ENCODE data around the gene LPO.

DNA sequence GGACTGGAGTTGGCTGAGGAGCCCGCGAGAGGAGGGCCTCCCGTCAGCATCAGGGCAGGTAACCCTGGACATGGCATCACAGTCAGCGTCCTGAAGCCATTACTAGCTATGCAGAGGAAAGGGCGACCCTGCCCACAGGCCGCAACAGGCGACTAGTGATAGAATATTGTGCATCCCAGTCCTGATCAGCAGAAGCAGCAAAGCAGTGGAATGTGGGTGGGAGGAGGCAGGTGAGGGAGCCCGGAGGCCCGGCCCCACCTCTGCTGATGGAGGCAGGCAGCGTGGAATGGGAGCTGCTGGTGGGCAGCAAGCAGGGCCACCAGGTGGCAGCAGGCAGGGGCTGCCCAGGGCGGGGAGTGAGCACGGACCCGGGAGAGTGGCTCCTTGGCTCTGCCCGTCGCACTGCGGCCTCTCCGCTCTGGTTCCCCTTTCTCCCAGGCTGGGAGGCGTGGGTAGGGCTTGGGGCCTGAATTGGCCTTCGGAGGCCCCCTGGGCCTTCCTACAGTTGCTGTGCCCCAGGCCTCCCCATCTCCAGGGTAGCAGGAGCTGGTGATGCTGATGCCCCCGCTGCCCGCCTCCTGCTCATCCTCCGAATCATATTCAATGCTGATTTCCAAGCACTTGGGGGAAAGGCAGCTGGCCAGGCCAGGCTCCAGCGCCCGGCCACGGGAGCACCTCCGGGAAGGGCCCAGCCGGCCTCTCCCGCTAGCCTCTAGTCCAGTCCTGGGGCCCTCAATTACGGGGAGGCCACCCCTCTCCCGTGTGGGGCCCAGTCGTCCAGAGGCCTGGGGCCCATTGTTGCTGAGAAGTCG is 70.0 kb downstream of the LPO start:
- TF ChIP-seq CTCF (IDR thresholded peaks at IDR 0.05) (peak in 2 of 6 experiments; percentile 13 to 24), POLR2A (IDR thresholded peaks at IDR 0.05) (no peak), POLR2AphosphoS5 (IDR thresholded peaks at IDR 0.05) (no peak), EP300 (IDR thresholded peaks at IDR 0.05) (no peak)
